A549 (cell line): Measurements from ENCODE around the gene TTLL11. TPM values are rescaled to one million over a fixed set of nuclear protein-coding genes. Genes with fewer than 3 reads are reported as not detected.

Experiments
- ATAC-seq, 2 experiments: fragments of 200-7000 bp in 1 of 2; fragments of >200 bp in 1 of 2; cut with Nextera tagmentation in 1 of 2; cut with Tn5 transposase in 1 of 2; 3 replicates each; pipeline versions ENCODE4 v1.8.0 to v1.9.1; 2018 to 2020; ENCODE audit warnings: mild to moderate bottlenecking in 1 of 2, moderate library complexity in 1 of 2
- CTCF ChIA-PET: fragments of 300-600 bp; sonication (Branson Sonifier 250); formaldehyde crosslinking; extraction: SDS; loops from one replicate; lab custom pipeline; 2021; ENCODE audit warnings: antibody characterized with exemption, inconsistent platforms; lab: Yijun Ruan, JAX
- POLR2A ChIA-PET: fragments of 350-600 bp; formaldehyde crosslinking; extraction: SDS; loops from one replicate; lab custom pipeline; 2021; ENCODE audit warnings: antibody characterized with exemption, inconsistent platforms; lab: Yijun Ruan, JAX
- DNase-seq, 2 experiments: peaks; one replicate each; pipeline versions ENCODE4 v3.0.0 to v3.0.0-alpha.2; 2011 to 2016; ENCODE audit warnings: low read depth in 1 of 2, low spot score in 1 of 2
- FAIRE-seq: peaks from 2 replicates; lab custom pipeline; 2011; peaks lifted over from hg19 to GRCh38; lab: Jason Lieb, UNC
- H3K27ac ChIP-seq, 2 experiments: fragments of >200 bp; sonication (Bioruptor Twin); formaldehyde crosslinking; 3 replicates each; pipeline ENCODE4 v1.5.1; 2016 to 2017
- H3K4me1 ChIP-seq: fragments of >200 bp; sonication (Bioruptor Twin); formaldehyde crosslinking; 3 replicates; pipeline ENCODE4 v1.6.1; 2016
- H3K4me2 ChIP-seq: fragments of >200 bp; sonication (Bioruptor Twin); formaldehyde crosslinking; 3 replicates; pipeline ENCODE4 v1.6.1; 2016
- H3K4me3 ChIP-seq: fragments of >200 bp; sonication (Bioruptor Twin); formaldehyde crosslinking; 3 replicates; pipeline ENCODE4 v1.5.1; 2016
- H3K9me3 ChIP-seq: fragments of >200 bp; sonication (Bioruptor Twin); formaldehyde crosslinking; 3 replicates; pipeline ENCODE4 v1.6.1; 2016
- CBX2 ChIP-seq: fragments of 200-600 bp; sonication (generic); IDR thresholded peaks from 2 replicates; pipeline ENCODE4 v1.6.1; 2016; ENCODE audit warnings: low read depth, mild to moderate bottlenecking, borderline replicate concordance
- CBX8 ChIP-seq: fragments of 200-600 bp; sonication (generic); IDR thresholded peaks from 2 replicates; pipeline ENCODE4 v1.6.1; 2016
- CEBPB ChIP-seq, 2 experiments: fragments of >200 bp in 1 of 2; sonication (Bioruptor Twin) in 1 of 2; formaldehyde crosslinking in 1 of 2; IDR thresholded peaks; 2 replicates each; pipeline ENCODE4 v1.6.1; 2012 to 2016
- CHD2 ChIP-seq: fragments of 150-350 bp; IDR thresholded peaks from 2 replicates; pipeline ENCODE4 v1.6.1; 2014; ENCODE audit warnings: low read length; ENCODE audit not compliant: partially characterized antibody
- EHF ChIP-seq: fragments of 250-450 bp; sonication (Bioruptor Pico); IDR thresholded peaks from 2 replicates; pipeline ENCODE4 v1.5.0; 2020; ENCODE audit warnings: mild to moderate bottlenecking
- ESRRA ChIP-seq: fragments of 150-350 bp; IDR thresholded peaks from 2 replicates; pipeline ENCODE4 v1.6.1; 2014; ENCODE audit warnings: mild to moderate bottlenecking, low read length, borderline replicate concordance
- FOXS1 ChIP-seq: fragments of 250-450 bp; sonication (Bioruptor Pico); IDR thresholded peaks from 2 replicates; pipeline ENCODE4 v1.5.0; 2020; ENCODE audit warnings: mild to moderate bottlenecking, moderate library complexity
- HDAC2 ChIP-seq: fragments of 200-600 bp; sonication (generic); IDR thresholded peaks from 2 replicates; pipeline ENCODE4 v1.6.1; 2016
- HOXA7 ChIP-seq: fragments of 250-450 bp; sonication (Bioruptor Pico); IDR thresholded peaks from 2 replicates; pipeline ENCODE4 v1.5.0; 2020; ENCODE audit warnings: mild to moderate bottlenecking, moderate library complexity
- HOXB13 ChIP-seq: fragments of 250-450 bp; sonication (Bioruptor Pico); IDR thresholded peaks from 2 replicates; pipeline ENCODE4 v1.5.0; 2020; ENCODE audit warnings: low read depth, mild to moderate bottlenecking, moderate library complexity
- HOXB5 ChIP-seq: fragments of 250-450 bp; sonication (Bioruptor Pico); IDR thresholded peaks from 2 replicates; pipeline ENCODE4 v1.5.0; 2020; ENCODE audit warnings: mild to moderate bottlenecking, moderate library complexity
- KDM5A ChIP-seq: fragments of 200-600 bp; sonication (generic); IDR thresholded peaks from 2 replicates; pipeline ENCODE4 v1.6.1; 2016; ENCODE audit warnings: antibody characterized with exemption, mild to moderate bottlenecking
- MAFK ChIP-seq: fragments of 450-650 bp; IDR thresholded peaks from 2 replicates; pipeline ENCODE4 v1.6.1; 2014; ENCODE audit not compliant: partially characterized antibody
- NFE2L2 ChIP-seq: fragments of 150-350 bp; conservative IDR thresholded peaks from 2 replicates; pipeline ENCODE4 v1.6.1; 2014; ENCODE audit warnings: low read length
- NPAS2 ChIP-seq: fragments of 250-450 bp; sonication (Bioruptor Pico); IDR thresholded peaks from 2 replicates; pipeline ENCODE4 v1.8.0; 2022; ENCODE audit warnings: mild to moderate bottlenecking, moderate library complexity, borderline replicate concordance
- PHF8 ChIP-seq: fragments of 200-600 bp; sonication (generic); IDR thresholded peaks from 2 replicates; pipeline ENCODE4 v1.6.1; 2016; ENCODE audit warnings: low read depth, mild to moderate bottlenecking, antibody characterized with exemption, moderate library complexity, borderline replicate concordance
- RCOR1 ChIP-seq: fragments of 150-350 bp; IDR thresholded peaks from 2 replicates; pipeline ENCODE4 v1.6.1; 2014; ENCODE audit warnings: antibody characterized with exemption, low read length, low read depth
- RFX5 ChIP-seq: fragments of 450-650 bp; IDR thresholded peaks from 2 replicates; pipeline ENCODE4 v1.7.1; 2014; ENCODE audit warnings: antibody characterized with exemption, mild to moderate bottlenecking, moderate library complexity
- RNF2 ChIP-seq: fragments of 200-600 bp; sonication (generic); IDR thresholded peaks from 2 replicates; pipeline ENCODE4 v1.6.1; 2016; ENCODE audit warnings: low read depth, mild to moderate bottlenecking, antibody characterized with exemption, moderate library complexity, borderline replicate concordance
- ZSCAN20 ChIP-seq: fragments of 250-450 bp; sonication (Bioruptor Pico); IDR thresholded peaks from 2 replicates; pipeline ENCODE4 v1.8.0; 2022; ENCODE audit warnings: mild to moderate bottlenecking, moderate library complexity
- WGBS: methylation state at CpG from one replicate; pipeline ENCODE4 v1.1.6; 2017; ENCODE audit errors: missing lambda C conversion rate; 5-methylcytosine and 5-hydroxymethylcytosine counted together
- polyA plus RNA-seq, 4 experiments: library from polyadenylated mRNA; depleted of rRNA in 3 of 4; stranded (reverse); fragments of >200 nt; fragmentation: RNase III in 1 of 4; extraction: RNeasy Plus Mini Kit Qiagen cat#74134 plus additional on column Dnase treatment in 1 of 4; gene quantifications; 2 replicates in 3 of 4; 3 replicates in 1 of 4; pipeline ENCODE4 v1.2.3, GENCODE V29; 2011 to 2017
- TF ChIP-seq, protein P1 (sequence below): fragments of 250-450 bp; sonication (Bioruptor Pico); IDR thresholded peaks from 2 replicates; pipeline ENCODE4 v1.5.0; 2021; ENCODE audit warnings: mild to moderate bottlenecking, moderate library complexity, borderline replicate concordance
- TF ChIP-seq, protein P2 (sequence below): fragments of >200 bp; sonication (Bioruptor Twin); formaldehyde crosslinking; IDR thresholded peaks from 3 replicates; pipeline ENCODE4 v1.6.1; 2016
- TF ChIP-seq, protein P3 (sequence below): fragments of 450-650 bp; IDR thresholded peaks from 2 replicates; pipeline ENCODE4 v1.6.1; 2014; ENCODE audit warnings: antibody characterized with exemption
- TF ChIP-seq, protein P4 (sequence below): fragments of >200 bp; sonication (Bioruptor Twin); formaldehyde crosslinking; IDR thresholded peaks from 2 replicates; pipeline ENCODE4 v1.6.1; 2016
- TF ChIP-seq, protein P5 (sequence below): IDR thresholded peaks from 2 replicates; pipeline ENCODE4 v1.6.1; 2012

Gene TTLL11
- polyA plus RNA-seq, 2 of the 4 experiments (the other 2 are of a cell fraction) = 1.8 to 2.6 TPM

DNA sequence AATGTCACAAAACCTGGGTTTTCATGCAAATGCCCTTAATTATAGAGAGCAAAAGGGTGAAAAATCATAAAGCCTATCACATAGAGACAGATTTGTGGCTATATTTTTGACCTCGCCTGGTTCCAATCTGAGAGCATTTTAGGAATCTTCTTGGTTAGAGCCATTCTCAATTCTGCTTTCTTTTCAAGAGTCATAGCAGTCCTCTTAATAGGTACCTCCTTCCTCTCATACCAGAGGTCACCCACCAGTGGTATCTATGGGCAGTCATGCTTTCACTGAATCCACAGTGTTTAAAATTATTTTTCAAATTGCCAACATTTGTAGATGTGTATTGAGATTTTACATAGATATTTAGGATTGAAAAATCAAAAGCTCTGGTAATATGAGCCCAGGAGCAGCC is 226.2 kb downstream of the TTLL11 start:
- DNase-seq (no peak), ATAC-seq (no peak), FAIRE-seq (no peak)
- ChIA-PET POLR2A (no interaction called here), CTCF (interaction anchor here (0.7 to 2.4 kb wide), 2 partner anchors 16 to 165 kb away, joined by 3 to 5 read pairs; no protein-coding TSS in a partner anchor)
- H3K4me1 ChIP-seq = no peaks in the 10 kb centered on the region
- 73% methylated on average over 1 of the region's 1 CpG for WGBS
- H3K4me3 ChIP-seq = no peak overlapping the region
- H3K4me2 ChIP-seq = no peak overlapping the region
- H3K27ac ChIP-seq = no peak overlapping the region
- H3K9me3 ChIP-seq = no peaks in the 10 kb centered on the region
- TF ChIP-seq HOXA7 (CRISPR knock-in tag) = no peak
- TF ChIP-seq HDAC2 = no peak
- no peak for TF ChIP-seq CHD2
- TF ChIP-seq, protein P1, sequence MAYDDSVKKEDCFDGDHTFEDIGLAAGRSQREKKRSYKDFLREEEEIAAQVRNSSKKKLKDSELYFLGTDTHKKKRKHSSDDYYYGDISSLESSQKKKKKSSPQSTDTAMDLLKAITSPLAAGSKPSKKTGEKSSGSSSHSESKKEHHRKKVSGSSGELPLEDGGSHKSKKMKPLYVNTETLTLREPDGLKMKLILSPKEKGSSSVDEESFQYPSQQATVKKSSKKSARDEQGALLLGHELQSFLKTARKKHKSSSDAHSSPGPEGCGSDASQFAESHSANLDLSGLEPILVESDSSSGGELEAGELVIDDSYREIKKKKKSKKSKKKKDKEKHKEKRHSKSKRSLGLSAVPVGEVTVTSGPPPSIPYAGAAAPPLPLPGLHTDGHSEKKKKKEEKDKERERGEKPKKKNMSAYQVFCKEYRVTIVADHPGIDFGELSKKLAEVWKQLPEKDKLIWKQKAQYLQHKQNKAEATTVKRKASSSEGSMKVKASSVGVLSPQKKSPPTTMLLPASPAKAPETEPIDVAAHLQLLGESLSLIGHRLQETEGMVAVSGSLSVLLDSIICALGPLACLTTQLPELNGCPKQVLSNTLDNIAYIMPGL = no peak
- TF ChIP-seq CEBPB (IDR thresholded peaks at IDR 0.05) = no peak
- no peak for TF ChIP-seq CBX8
- TF ChIP-seq, protein P2, sequence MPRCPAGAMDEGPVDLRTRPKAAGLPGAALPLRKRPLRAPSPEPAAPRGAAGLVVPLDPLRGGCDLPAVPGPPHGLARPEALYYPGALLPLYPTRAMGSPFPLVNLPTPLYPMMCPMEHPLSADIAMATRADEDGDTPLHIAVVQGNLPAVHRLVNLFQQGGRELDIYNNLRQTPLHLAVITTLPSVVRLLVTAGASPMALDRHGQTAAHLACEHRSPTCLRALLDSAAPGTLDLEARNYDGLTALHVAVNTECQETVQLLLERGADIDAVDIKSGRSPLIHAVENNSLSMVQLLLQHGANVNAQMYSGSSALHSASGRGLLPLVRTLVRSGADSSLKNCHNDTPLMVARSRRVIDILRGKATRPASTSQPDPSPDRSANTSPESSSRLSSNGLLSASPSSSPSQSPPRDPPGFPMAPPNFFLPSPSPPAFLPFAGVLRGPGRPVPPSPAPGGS = no peak

DNA sequence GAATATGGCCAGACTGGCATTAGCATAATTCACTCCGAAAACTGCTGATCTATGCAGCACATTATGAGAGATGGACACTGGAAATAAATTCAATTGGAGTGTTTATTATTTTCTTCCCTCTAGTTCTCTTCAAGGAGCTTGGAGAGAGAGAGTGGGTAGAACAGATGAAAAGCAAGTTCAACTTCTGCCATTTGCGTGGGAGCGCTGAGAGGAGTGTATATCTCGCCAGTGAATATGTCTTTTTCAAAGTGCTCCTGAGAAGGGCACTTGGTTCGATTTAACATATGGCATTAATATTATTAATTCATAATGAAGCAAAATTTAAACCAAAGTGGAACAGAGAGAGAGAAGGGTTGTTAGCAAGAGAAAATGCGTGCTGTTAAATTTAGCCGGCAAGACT is 227.2 kb downstream of the TTLL11 start:
- FAIRE-seq (no peak), ATAC-seq (no peak), DNase-seq (no peak)
- Histone ChIP-seq H3K4me1 (no peaks in the 10 kb centered on the region), H3K4me3 (no peak overlapping the region), H3K4me2 (no peak overlapping the region), H3K9me3 (no peaks in the 10 kb centered on the region), H3K27ac (no peak overlapping the region)
- 78% methylated on average over 7 of the region's 7 CpGs for WGBS
- TF ChIP-seq, protein P3, sequence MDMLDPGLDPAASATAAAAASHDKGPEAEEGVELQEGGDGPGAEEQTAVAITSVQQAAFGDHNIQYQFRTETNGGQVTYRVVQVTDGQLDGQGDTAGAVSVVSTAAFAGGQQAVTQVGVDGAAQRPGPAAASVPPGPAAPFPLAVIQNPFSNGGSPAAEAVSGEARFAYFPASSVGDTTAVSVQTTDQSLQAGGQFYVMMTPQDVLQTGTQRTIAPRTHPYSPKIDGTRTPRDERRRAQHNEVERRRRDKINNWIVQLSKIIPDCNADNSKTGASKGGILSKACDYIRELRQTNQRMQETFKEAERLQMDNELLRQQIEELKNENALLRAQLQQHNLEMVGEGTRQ = no peak
- TF ChIP-seq RNF2 (no peak), KDM5A (no peak), RFX5 (no peak)
- ChIA-PET POLR2A (no interaction called here), CTCF (interaction anchor here (0.6 to 1.4 kb wide), 3 partner anchors 123 to 170 kb away, joined by 3 read pairs; no protein-coding TSS in a partner anchor)

DNA sequence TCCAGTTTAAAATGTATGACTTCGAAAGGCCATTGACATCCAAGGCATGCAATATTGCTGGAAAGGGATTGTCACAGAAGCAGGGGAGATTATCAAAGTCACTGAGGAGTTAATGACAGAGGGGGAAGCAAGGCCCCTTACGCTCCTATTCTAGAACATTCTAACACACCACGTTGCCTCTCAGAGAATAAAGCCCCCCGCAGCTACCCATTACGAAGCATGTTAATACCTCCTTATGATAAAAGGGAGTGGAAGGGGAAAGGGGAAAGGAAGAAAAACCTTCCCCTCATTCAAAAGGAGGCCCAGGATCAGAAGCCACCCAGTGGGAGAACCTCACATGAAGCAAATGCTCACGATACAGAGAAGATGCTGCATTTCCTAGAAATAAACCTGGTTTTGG is 228.0 kb downstream of the TTLL11 start:
- CTCF ChIA-PET = interaction anchor here (1.0 to 1.4 kb wide), 4 partner anchors 10 to 319 kb away, joined by 3 read pairs; no protein-coding TSS in a partner anchor
- Histone ChIP-seq H3K4me1 (no peaks in the 10 kb centered on the region), H3K27ac (no peak overlapping the region), H3K4me3 (no peak overlapping the region), H3K4me2 (no peak overlapping the region), H3K9me3 (no peaks in the 10 kb centered on the region)
- no peak for DNase-seq
- no peak for ATAC-seq
- POLR2A ChIA-PET = no interaction called here
- TF ChIP-seq NFE2L2 (no peak), ZSCAN20 (CRISPR knock-in tag) (no peak), EHF (no peak)
- no peak for FAIRE-seq
- 66% methylated on average over 6 of the region's 6 CpGs for WGBS

DNA sequence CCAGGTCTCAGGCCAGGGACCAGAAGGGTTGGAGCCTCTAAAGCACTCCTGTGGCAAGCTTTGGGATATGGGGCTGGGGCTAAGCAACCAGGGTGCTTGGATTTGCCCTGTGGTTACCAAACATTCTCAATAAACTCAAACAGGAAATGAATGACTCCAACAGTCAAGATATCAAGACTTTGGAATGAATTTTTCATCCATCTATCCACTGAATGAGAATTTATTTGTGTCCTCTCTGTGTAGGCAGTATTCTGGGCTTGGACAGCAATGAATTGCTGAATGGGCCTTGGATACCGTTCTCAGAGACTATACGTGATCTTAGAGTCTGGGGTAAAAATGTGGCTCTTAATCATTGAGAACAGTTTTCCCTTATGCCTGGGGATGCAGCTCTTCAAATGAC is 229.2 kb downstream of the TTLL11 start:
- no peak for DNase-seq
- ChIA-PET POLR2A (interaction anchor here (0.6 kb wide), 1 partner anchor 715 kb away, joined by 3 read pairs; no protein-coding TSS in a partner anchor), CTCF (interaction anchor here (0.7 to 1.3 kb wide), 6 partner anchors 11 to 318 kb away, joined by 3 read pairs; no protein-coding TSS in a partner anchor)
- no peak overlapping the region for H3K27ac ChIP-seq
- WGBS = 88% methylated on average over 2 of the region's 2 CpGs
- TF ChIP-seq PHF8 (no peak), FOXS1 (CRISPR knock-in tag) (no peak), CBX2 (no peak), MAFK (no peak), HOXB5 (CRISPR knock-in tag) (no peak), HOXB13 (CRISPR knock-in tag) (no peak), ESRRA (no peak), RCOR1 (no peak), NPAS2 (no peak), CBX8 (no peak)
- TF ChIP-seq, protein P2 = no peak
- TF ChIP-seq, protein P4, sequence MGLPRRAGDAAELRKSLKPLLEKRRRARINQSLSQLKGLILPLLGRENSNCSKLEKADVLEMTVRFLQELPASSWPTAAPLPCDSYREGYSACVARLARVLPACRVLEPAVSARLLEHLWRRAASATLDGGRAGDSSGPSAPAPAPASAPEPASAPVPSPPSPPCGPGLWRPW = no peak
- TF ChIP-seq, protein P5, sequence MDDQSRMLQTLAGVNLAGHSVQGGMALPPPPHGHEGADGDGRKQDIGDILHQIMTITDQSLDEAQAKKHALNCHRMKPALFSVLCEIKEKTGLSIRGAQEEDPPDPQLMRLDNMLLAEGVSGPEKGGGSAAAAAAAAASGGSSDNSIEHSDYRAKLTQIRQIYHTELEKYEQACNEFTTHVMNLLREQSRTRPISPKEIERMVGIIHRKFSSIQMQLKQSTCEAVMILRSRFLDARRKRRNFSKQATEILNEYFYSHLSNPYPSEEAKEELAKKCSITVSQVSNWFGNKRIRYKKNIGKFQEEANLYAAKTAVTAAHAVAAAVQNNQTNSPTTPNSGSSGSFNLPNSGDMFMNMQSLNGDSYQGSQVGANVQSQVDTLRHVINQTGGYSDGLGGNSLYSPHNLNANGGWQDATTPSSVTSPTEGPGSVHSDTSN = no peak
- TF ChIP-seq, all 56 proteins: peak for 0
- Histone ChIP-seq H3K4me1 (no peaks in the 10 kb centered on the region), H3K4me3 (no peak overlapping the region), H3K9me3 (no peaks in the 10 kb centered on the region), H3K4me2 (no peak overlapping the region)
- FAIRE-seq (no peak), ATAC-seq (no peak)
